ENCODE data around the gene PDE6D.

The PDE6D gene

DNA sequence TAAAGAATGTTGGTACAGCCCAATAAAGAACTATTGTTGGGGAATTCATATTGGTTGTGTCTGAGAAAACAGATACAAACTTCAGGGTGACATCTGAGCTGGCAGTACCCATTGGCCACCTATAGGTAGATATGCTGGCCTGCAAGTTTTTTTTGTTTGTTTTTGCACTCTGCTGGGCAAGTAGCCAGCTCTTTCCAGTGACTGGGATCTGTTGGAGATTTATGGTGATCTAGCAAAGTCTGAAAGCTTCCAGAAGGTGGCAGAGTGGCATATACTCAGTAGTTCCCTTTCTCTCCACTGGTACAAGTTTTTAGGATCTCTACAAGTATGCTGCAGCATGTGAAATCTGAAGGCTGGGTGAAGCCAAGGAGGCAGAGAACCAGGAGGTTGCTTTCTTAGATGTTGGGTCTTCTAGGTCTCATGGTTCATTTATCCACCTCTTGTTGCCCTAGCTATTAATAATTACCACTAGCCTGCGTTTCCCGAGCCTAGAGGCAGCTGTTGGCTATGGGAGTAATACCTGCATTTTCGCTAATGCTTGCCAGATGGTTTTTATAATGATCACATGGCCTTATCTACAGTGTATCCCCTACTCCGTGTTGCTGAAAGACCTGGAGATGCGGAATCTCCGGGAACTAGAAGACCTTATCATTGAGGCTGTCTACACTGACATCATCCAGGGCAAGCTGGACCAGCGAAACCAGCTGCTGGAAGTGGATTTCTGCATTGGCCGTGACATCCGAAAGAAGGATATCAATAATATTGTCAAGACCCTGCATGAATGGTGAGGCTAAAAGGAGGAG lies 14.6 kb upstream of the PDE6D start:
- TF ChIP-seq EZH2phosphoT487 (IDR thresholded peaks at IDR 0.05; ENCODE audit: borderline replicate concordance), result no peak
- TF ChIP-seq, protein P1, sequence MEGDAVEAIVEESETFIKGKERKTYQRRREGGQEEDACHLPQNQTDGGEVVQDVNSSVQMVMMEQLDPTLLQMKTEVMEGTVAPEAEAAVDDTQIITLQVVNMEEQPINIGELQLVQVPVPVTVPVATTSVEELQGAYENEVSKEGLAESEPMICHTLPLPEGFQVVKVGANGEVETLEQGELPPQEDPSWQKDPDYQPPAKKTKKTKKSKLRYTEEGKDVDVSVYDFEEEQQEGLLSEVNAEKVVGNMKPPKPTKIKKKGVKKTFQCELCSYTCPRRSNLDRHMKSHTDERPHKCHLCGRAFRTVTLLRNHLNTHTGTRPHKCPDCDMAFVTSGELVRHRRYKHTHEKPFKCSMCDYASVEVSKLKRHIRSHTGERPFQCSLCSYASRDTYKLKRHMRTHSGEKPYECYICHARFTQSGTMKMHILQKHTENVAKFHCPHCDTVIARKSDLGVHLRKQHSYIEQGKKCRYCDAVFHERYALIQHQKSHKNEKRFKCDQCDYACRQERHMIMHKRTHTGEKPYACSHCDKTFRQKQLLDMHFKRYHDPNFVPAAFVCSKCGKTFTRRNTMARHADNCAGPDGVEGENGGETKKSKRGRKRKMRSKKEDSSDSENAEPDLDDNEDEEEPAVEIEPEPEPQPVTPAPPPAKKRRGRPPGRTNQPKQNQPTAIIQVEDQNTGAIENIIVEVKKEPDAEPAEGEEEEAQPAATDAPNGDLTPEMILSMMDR (conservative IDR thresholded peaks at IDR 0.05; ENCODE audit: low read length), result no peak; the same call in 1 of the 2 replicates
- Histone ChIP-seq H3K27me3 (ENCODE audit: insufficient read depth, low read length, poor library complexity, severe bottlenecking) (no peaks in the 10 kb centered on the region), H3K9me2 (replicated peaks; ENCODE audit: low read depth, low read length) (no peaks in the 10 kb centered on the region), H3K9ac (ENCODE audit: low read depth, low read length, poor library complexity, severe bottlenecking) (no peak overlapping the region), H2AFZ (ENCODE audit: low read length) (no peak overlapping the region), H3K4me3 (ENCODE audit: low read length, poor library complexity, severe bottlenecking) (no peak overlapping the region), H3F3A (ENCODE audit: low read depth) (no peaks in the 10 kb centered on the region), H3K9me3 (ENCODE audit: insufficient read depth, low read depth, low read length) (no peaks in the 10 kb centered on the region), H3K79me2 (ENCODE audit: insufficient read depth, low read length) (peaks cover 18% of the 10 kb centered on the region; the same call in 1 of the 2 replicates), H3K4me1 (ENCODE audit: insufficient read depth, low read length, poor library complexity, severe bottlenecking) (no peaks in the 10 kb centered on the region), H3K36me3 (ENCODE audit: insufficient read depth, low read length) (peaks cover 69% of the 10 kb centered on the region), H3K4me2 (ENCODE audit: low read depth, low read length, poor library complexity, severe bottlenecking) (no peak overlapping the region), H4K20me1 (ENCODE audit: insufficient read depth, low read length, poor library complexity, severe bottlenecking) (peaks cover 5% of the 10 kb centered on the region)

GRCh38 chr2:231794383-231794782 lies 13.3 kb upstream of the PDE6D start:
- H2AFZ ChIP-seq (ENCODE audit: low read length), result no peak overlapping the region
- peaks cover 31% of the 10 kb centered on the region; the same call in 1 of the 2 replicates for H3K79me2 ChIP-seq (ENCODE audit: insufficient read depth, low read length)
- no peaks in the 10 kb centered on the region for H3K9me2 ChIP-seq (replicated peaks; ENCODE audit: low read depth, low read length)
- H3F3A ChIP-seq (ENCODE audit: low read depth), result no peaks in the 10 kb centered on the region
- H3K27me3 ChIP-seq (ENCODE audit: insufficient read depth, low read length, poor library complexity, severe bottlenecking), result no peaks in the 10 kb centered on the region
- H4K20me1 ChIP-seq (ENCODE audit: insufficient read depth, low read length, poor library complexity, severe bottlenecking), result peaks cover 8% of the 10 kb centered on the region
- no peak overlapping the region for H3K9ac ChIP-seq (ENCODE audit: low read depth, low read length, poor library complexity, severe bottlenecking)
- no peak overlapping the region for H3K4me3 ChIP-seq (ENCODE audit: low read length, poor library complexity, severe bottlenecking)
- no peak overlapping the region for H3K4me2 ChIP-seq (ENCODE audit: low read depth, low read length, poor library complexity, severe bottlenecking)
- no peaks in the 10 kb centered on the region for H3K9me3 ChIP-seq (ENCODE audit: insufficient read depth, low read depth, low read length)
- H3K36me3 ChIP-seq (ENCODE audit: insufficient read depth, low read length), result peaks cover 58% of the 10 kb centered on the region
- TF ChIP-seq, protein P1 (conservative IDR thresholded peaks at IDR 0.05; ENCODE audit: low read length), result no peak
- TF ChIP-seq EZH2phosphoT487 (IDR thresholded peaks at IDR 0.05; ENCODE audit: borderline replicate concordance), result no peak
- no peaks in the 10 kb centered on the region for H3K4me1 ChIP-seq (ENCODE audit: insufficient read depth, low read length, poor library complexity, severe bottlenecking)

- no peaks in the 10 kb centered on the region for H3F3A ChIP-seq (ENCODE audit: low read depth)
- H3K9me3 ChIP-seq (ENCODE audit: insufficient read depth, low read depth, low read length), result no peaks in the 10 kb centered on the region
- peaks cover 61% of the 10 kb centered on the region for H3K79me2 ChIP-seq (ENCODE audit: insufficient read depth, low read length)
- no peak overlapping the region for H3K4me3 ChIP-seq (ENCODE audit: low read length, poor library complexity, severe bottlenecking)
- TF ChIP-seq EZH2phosphoT487 (IDR thresholded peaks at IDR 0.05; ENCODE audit: borderline replicate concordance), result no peak
- TF ChIP-seq, protein P1 (conservative IDR thresholded peaks at IDR 0.05; ENCODE audit: low read length), result no peak
- H3K27me3 ChIP-seq (ENCODE audit: insufficient read depth, low read length, poor library complexity, severe bottlenecking), result no peaks in the 10 kb centered on the region
- no peaks in the 10 kb centered on the region for H3K9me2 ChIP-seq (replicated peaks; ENCODE audit: low read depth, low read length)
- H3K9ac ChIP-seq (ENCODE audit: low read depth, low read length, poor library complexity, severe bottlenecking), result no peak overlapping the region
- H4K20me1 ChIP-seq (ENCODE audit: insufficient read depth, low read length, poor library complexity, severe bottlenecking), result peaks cover 32% of the 10 kb centered on the region
- no peak overlapping the region for H2AFZ ChIP-seq (ENCODE audit: low read length)
- peaks cover 17% of the 10 kb centered on the region for H3K4me1 ChIP-seq (ENCODE audit: insufficient read depth, low read length, poor library complexity, severe bottlenecking)
- peaks cover 32% of the 10 kb centered on the region; the same call in 1 of the 2 replicates for H3K36me3 ChIP-seq (ENCODE audit: insufficient read depth, low read length)
- H3K4me2 ChIP-seq (ENCODE audit: low read depth, low read length, poor library complexity, severe bottlenecking), result no peak overlapping the region
Observed at GRCh38 chr2:231791107-231791506, 10.0 kb upstream of the PDE6D start.

All from Loucy (cell line).